SKM-1 (cell line): ENCODE measurements around the gene XAGE2.

ENCODE experiments used
- DNase-seq: peaks from one replicate; lab custom pipeline; 2025; ENCODE audit not compliant: unreplicated experiment; lab: John Stamatoyannopoulos, UW

Gene XAGE2

GRCh38 chrX:52424656-52425055 lies 55.8 kb downstream of the XAGE2 start:
- no peak for DNase-seq
